K562 (cell line): ENCODE data around the gene SHISA7. TPM values are rescaled to one million over a fixed set of nuclear protein-coding genes. Genes with fewer than 3 reads are reported as not detected.

Experiments used
- ATAC-seq: fragments of 200-7000 bp; cut with Tn5 transposase; 3 replicates; pipeline ENCODE4 v1.9.1; 2020; ENCODE audit warnings: moderate library complexity
- BruUV-seq: library from RNA; stranded (reverse); fragments of 400-500 nt; replicated peaks from 2 replicates; lab custom pipeline; 2021; lab: Mats Ljungman, UMichigan
- CTCF ChIA-PET: fragments of 300-600 bp; formaldehyde crosslinking; extraction: SDS; loops from one replicate; lab custom pipeline; 2021; ENCODE audit warnings: low intra/inter-chr PET ratio; lab: Yijun Ruan, JAX
- POLR2A ChIA-PET: fragments of 300-600, 350-650 bp; sonication (Branson Sonifier 250); formaldehyde crosslinking; extraction: SDS; loops from one replicate; lab custom pipeline; 2021; ENCODE audit warnings: antibody characterized with exemption, inconsistent platforms; lab: Yijun Ruan, JAX
- DNase-seq, 4 experiments: peaks; one replicate each; pipeline versions ENCODE4 v3.0.0 to v3.0.0-alpha.2; 2011 to 2018; ENCODE audit warnings: low spot score in 3 of 4, mixed read lengths in 3 of 4; ENCODE audit errors: extremely low read depth in 1 of 4
- FAIRE-seq: peaks from 2 replicates; lab custom pipeline; 2011; peaks lifted over from hg19 to GRCh38; lab: Jason Lieb, UNC
- H2AFZ ChIP-seq: 2 replicates; pipeline ENCODE4 v1.6.0; 2011; ENCODE audit warnings: low read depth, low read length, control low read depth, inconsistent platforms
- H3K27ac ChIP-seq: fragments of 200-600 bp; 3 replicates; pipeline ENCODE4 v1.8.0; 2011; ENCODE audit warnings: low read depth, mild to moderate bottlenecking, control low read depth, inconsistent platforms, low read length, moderate library complexity, mixed read lengths; ENCODE audit errors: extremely low read depth
- H3K27me3 ChIP-seq, 2 experiments: fragments of 300-600 bp in 1 of 2; 2 replicates in 1 of 2; 3 replicates in 1 of 2; pipeline versions ENCODE4 v1.6.0 to v1.8.0; 2011; ENCODE audit warnings: inconsistent platforms in 2 of 2, low read length in 2 of 2, mild to moderate bottlenecking in 1 of 2, mixed read lengths in 1 of 2, moderate library complexity in 1 of 2; ENCODE audit not compliant: control insufficient read depth in 2 of 2, insufficient read depth in 2 of 2
- H3K36me3 ChIP-seq: fragments of 300-600 bp; 3 replicates; pipeline ENCODE4 v1.8.0; 2011; ENCODE audit warnings: mild to moderate bottlenecking, low read length, inconsistent platforms; ENCODE audit not compliant: control insufficient read depth, insufficient read depth
- H3K4me1 ChIP-seq, 2 experiments: fragments of 200-600 bp in 1 of 2; replicated peaks in 1 of 2; 2 replicates in 1 of 2; 3 replicates in 1 of 2; pipeline versions ENCODE4 v1.5.1 to v1.8.0; 2011; ENCODE audit warnings: inconsistent platforms in 2 of 2, low read length in 2 of 2, mild to moderate bottlenecking in 1 of 2, mixed read lengths in 1 of 2, moderate library complexity in 1 of 2; ENCODE audit not compliant: control insufficient read depth in 2 of 2, insufficient read depth in 2 of 2
- H3K4me2 ChIP-seq: 2 replicates; pipeline ENCODE4 v1.6.1; 2011; ENCODE audit warnings: low read length, control low read depth, inconsistent platforms, mixed read lengths; ENCODE audit not compliant: insufficient read depth
- H3K4me3 ChIP-seq: fragments of 200-600 bp; sonication (generic), shearing (Covaris generic); 2 replicates; pipeline ENCODE4 v1.5.1; 2016; ENCODE audit warnings: control low read depth, inconsistent platforms
- H3K79me2 ChIP-seq: fragments of 200-600 bp; 3 replicates; pipeline ENCODE4 v1.8.0; 2011; ENCODE audit warnings: low read length, inconsistent platforms; ENCODE audit not compliant: control insufficient read depth, insufficient read depth
- H3K9ac ChIP-seq, 2 experiments: 2 replicates each; pipeline versions ENCODE4 v1.6.0 to v1.6.1; 2011; ENCODE audit warnings: low read depth in 2 of 2, low read length in 2 of 2, control low read depth in 1 of 2, inconsistent platforms in 1 of 2, mild to moderate bottlenecking in 1 of 2, mixed read lengths in 1 of 2; ENCODE audit not compliant: insufficient read depth in 1 of 2
- H3K9me1 ChIP-seq: one replicate; pipeline ENCODE4 v1.6.0; 2011; ENCODE audit warnings: inconsistent platforms, mild to moderate bottlenecking, low read length, moderate library complexity; ENCODE audit not compliant: control insufficient read depth, insufficient read depth
- H3K9me3 ChIP-seq: replicated peaks from 2 replicates; pipeline ENCODE4 v1.5.1; 2011; ENCODE audit warnings: low read depth, low read length, inconsistent platforms; ENCODE audit not compliant: control insufficient read depth, insufficient read depth
- H4K20me1 ChIP-seq: replicated peaks from 2 replicates; pipeline ENCODE4 v1.6.1; 2011; ENCODE audit warnings: low read length, inconsistent platforms, mixed read lengths; ENCODE audit not compliant: control insufficient read depth, insufficient read depth
- CAMTA2 ChIP-seq: fragments of 250-450 bp; sonication (Bioruptor Pico); conservative IDR thresholded peaks from 2 replicates; pipeline ENCODE4 v1.5.1; 2022
- CEBPG ChIP-seq, 3 experiments: fragments of 200-800 bp in 1 of 3; sonication (Bioruptor generic) in 1 of 3; sonication (generic) in 1 of 3; formaldehyde crosslinking in 1 of 3; IDR thresholded peaks in 2 of 3; conservative IDR thresholded peaks in 1 of 3; 2 replicates each; pipeline versions ENCODE4 v1.6.1 to v1.8.0; 2016 to 2022; ENCODE audit warnings: missing compliant biosample characterization in 2 of 3, missing genetic modification characterization in 2 of 3, mild to moderate bottlenecking in 1 of 3, missing genetic modification reagents in 1 of 3
- ELF1 ChIP-seq: fragments of 200-800 bp; sonication (Bioruptor generic); IDR thresholded peaks from 2 replicates; pipeline ENCODE4 v1.6.1; 2016; ENCODE audit warnings: missing genetic modification characterization, missing compliant biosample characterization
- FOXM1 ChIP-seq, 2 experiments: fragments of 450-650 bp in 1 of 2; sonication (generic) in 1 of 2; formaldehyde crosslinking in 1 of 2; IDR thresholded peaks; 2 replicates each; pipeline versions ENCODE4 v1.6.1 to v1.9.0; 2017 to 2022; ENCODE audit warnings: low read depth in 2 of 2, mild to moderate bottlenecking in 2 of 2, missing genetic modification reagents in 1 of 2, moderate library complexity in 1 of 2
- GABPB1 ChIP-seq: sonication (generic); formaldehyde crosslinking; IDR thresholded peaks from 2 replicates; pipeline ENCODE4 v1.8.0; 2022; ENCODE audit warnings: mild to moderate bottlenecking, missing genetic modification reagents
- GATAD2B ChIP-seq: fragments of 450-650 bp; IDR thresholded peaks from 2 replicates; pipeline ENCODE4 v1.6.1; 2017; ENCODE audit warnings: mild to moderate bottlenecking, borderline replicate concordance
- HDAC1 ChIP-seq, 2 experiments: fragments of 450-650 bp; IDR thresholded peaks; 2 replicates each; pipeline ENCODE4 v1.6.1; 2016 to 2017; ENCODE audit warnings: inconsistent platforms in 1 of 2, mild to moderate bottlenecking in 1 of 2, moderate library complexity in 1 of 2
- KDM5B ChIP-seq: fragments of 200-600 bp; sonication (generic); IDR thresholded peaks from 2 replicates; pipeline ENCODE4 v1.6.1; 2012; ENCODE audit warnings: low read depth, mild to moderate bottlenecking, moderate library complexity, low read length, control low read depth, inconsistent platforms; ENCODE audit not compliant: insufficient replicate concordance
- MED1 ChIP-seq: sonication (generic); formaldehyde crosslinking; IDR thresholded peaks from 2 replicates; pipeline ENCODE4 v1.8.1; 2023; ENCODE audit warnings: missing genetic modification reagents, borderline replicate concordance
- NR4A1 ChIP-seq, 2 experiments: fragments of 250-450 bp in 1 of 2; fragments of 450-650 bp in 1 of 2; sonication (Bioruptor Pico) in 1 of 2; IDR thresholded peaks; 2 replicates each; pipeline versions ENCODE4 v1.4.0 to v1.6.1; 2016 to 2020; ENCODE audit warnings: mild to moderate bottlenecking in 2 of 2, missing compliant biosample characterization in 1 of 2, missing genetic modification characterization in 1 of 2, moderate library complexity in 1 of 2
- PCBP1 ChIP-seq: fragments of 200-400 bp; formaldehyde crosslinking; IDR thresholded peaks from 2 replicates; pipeline ENCODE4 v1.6.1; 2018; ENCODE audit warnings: mild to moderate bottlenecking, low read depth, low read length; ENCODE audit not compliant: poor library complexity, severe bottlenecking
- PREB ChIP-seq: sonication (generic); formaldehyde crosslinking; IDR thresholded peaks from 2 replicates; pipeline ENCODE4 v1.8.1; 2023; ENCODE audit warnings: mild to moderate bottlenecking, missing genetic modification reagents
- SIRT6 ChIP-seq: IDR thresholded peaks from one replicate; pipeline ENCODE4 v1.6.1; 2012; ENCODE audit warnings: low read depth, mild to moderate bottlenecking, control low read depth, inconsistent platforms, low read length, moderate library complexity
- TCF7L2 ChIP-seq: fragments of 150-350 bp; IDR thresholded peaks from 2 replicates; pipeline ENCODE4 v1.6.1; 2016; ENCODE audit warnings: low read depth, mild to moderate bottlenecking, low read length, moderate library complexity
- TRIM28 ChIP-seq: fragments of 450-650 bp; IDR thresholded peaks from 2 replicates; pipeline ENCODE4 v1.6.1; 2017
- U2AF2 ChIP-seq: fragments of 200-400 bp; formaldehyde crosslinking; optimal IDR thresholded peaks from 2 replicates; pipeline ENCODE3; 2017; ENCODE audit warnings: low read depth, mild to moderate bottlenecking, low read length
- ZBTB7A ChIP-seq: IDR thresholded peaks from 2 replicates; pipeline ENCODE4 v1.6.1; 2011; ENCODE audit warnings: low read depth, mild to moderate bottlenecking, low read length, moderate library complexity, borderline replicate concordance; ENCODE audit not compliant: control insufficient read depth
- ZKSCAN1 ChIP-seq: fragments of 150-350 bp; IDR thresholded peaks from 2 replicates; pipeline ENCODE4 v1.6.1; 2016; ENCODE audit warnings: low read depth, low read length
- ZNF174 ChIP-seq: fragments of 250-450 bp; sonication (Bioruptor Pico); IDR thresholded peaks from 2 replicates; pipeline ENCODE4 v1.4.0; 2020; ENCODE audit warnings: mild to moderate bottlenecking
- ZZZ3 ChIP-seq: fragments of 450-650 bp; IDR thresholded peaks from 2 replicates; pipeline ENCODE4 v1.6.1; 2016; ENCODE audit warnings: antibody characterized with exemption, mild to moderate bottlenecking, moderate library complexity
- WGBS: fragments of 100-300 bp; shearing (Covaris generic); methylation state at CpG from one replicate; pipeline ENCODE4 v1.1.6; 2016; ENCODE audit warnings: low coverage, mixed read lengths; ENCODE audit not compliant: insufficient coverage; ENCODE audit errors: missing lambda C conversion rate; 5-methylcytosine and 5-hydroxymethylcytosine counted together
- in situ Hi-C: fragments of 300-500 bp; cut with MboI; formaldehyde crosslinking; loops from 4 replicates; pipeline ENCODE4 v1.15.0; 2018; ENCODE audit warnings: inconsistent platforms, mixed read lengths
- intact Hi-C: fragments of 100-400 bp; cut with micrococcal nuclease; formaldehyde crosslinking; loops from 2 replicates; pipeline ENCODE4 v1.14.2; 2022
- polyA plus RNA-seq, 8 experiments: library from polyadenylated mRNA; depleted of rRNA in 4 of 8; stranded (reverse) in 5 of 8; unstranded in 3 of 8; fragments of >200 nt; fragmentation: Nextera tagmentation in 2 of 8; fragmentation: Illumina TruSeq in 1 of 8; extraction: Ambion mirVana in 2 of 8; extraction: Trizol in 1 of 8; gene quantifications; 2 replicates each; pipeline versions ENCODE4 v1.2.1 to v1.2.3, GENCODE V29; 2011 to 2014; ENCODE audit warnings: inconsistent platforms in 1 of 8, missing spikeins in 1 of 8
- total RNA-seq, 7 experiments: library from RNA; depleted of rRNA in 6 of 7; stranded (reverse); fragments of >200 nt in 6 of 7; fragmentation: Illumina TruSeq in 2 of 7; extraction: Trizol in 2 of 7; gene quantifications; 2 replicates each; pipeline versions ENCODE4 v1.2.1 to v1.2.3, GENCODE V29; 2011 to 2021; ENCODE audit warnings: low replicate concordance in 1 of 7

Gene SHISA7
- total and polyA plus RNA-seq, 9 of the 15 experiments (the other 6 are each of a cell fraction or from before 2014, with no cell fraction given), result 0.01 to 0.40 (median 0.07) TPM

GRCh38 chr19:55451965-55452748 is 9.1 kb upstream of the SHISA7 start:
- peaks cover 2% of the 10 kb centered on the region; the same call in 1 of the 3 replicates for H3K79me2 ChIP-seq
- CTCF ChIA-PET, result interaction anchor here (1.1 kb wide), 1 partner anchor 52 kb away, joined by 6 read pairs; no protein-coding TSS in a partner anchor
- in situ Hi-C loops, result no loop called here
- FAIRE-seq, result no peak
- no peak overlapping the region for H3K27ac ChIP-seq
- no peaks in the 10 kb centered on the region for H3K9me3 ChIP-seq
- intact Hi-C loops, result loop anchor here (5.0 kb wide), 1 partner anchor 65 kb away; the partner anchor contains the start of gene RPL28
- 1% methylated on average over 29 of the region's 57 CpGs for WGBS
- no peaks in the 10 kb centered on the region; the same call in 1 of the 2 replicates for H4K20me1 ChIP-seq
- POLR2A ChIA-PET, result interaction anchor here (0.6 to 2.0 kb wide), 7 partner anchors 8 to 362 kb away, joined by 3 to 7 read pairs (median 4); partner anchors contain the start of genes FIZ1 and ISOC2
- H3K4me1 ChIP-seq, result peaks cover 3 to 75% of the 10 kb centered on the region in 2 experiments
- H2AFZ ChIP-seq, result no peak overlapping the region
- H3K9me1 ChIP-seq, result no peaks in the 10 kb centered on the region
- H3K27me3 ChIP-seq, result peaks cover 0 to 14% of the 10 kb centered on the region in 2 experiments; a peak in 4 of 5 replicates
- H3K4me2 ChIP-seq, result peak overlapping the region; percentile 53
- H3K36me3 ChIP-seq, result peaks cover 29% of the 10 kb centered on the region; the same call in 2 of the 3 replicates
- peak; percentile 27 to 64 (median 53) for DNase-seq
- no TSS peak for BruUV-seq
- H3K4me3 ChIP-seq, result peak overlapping the region; percentile 28
- no peak for ATAC-seq
- H3K9ac ChIP-seq, result peak overlapping the region in 1 of 2 experiments; percentile 15; a peak in 2 of 4 replicates
- peak; percentile 66 for TF ChIP-seq CEBPG (CRISPR knock-in tag; IDR thresholded peaks at IDR 0.05)
- no peak for TF ChIP-seq CEBPG (tag; conservative IDR thresholded peaks at IDR 0.05 in 1 of 2, IDR thresholded peaks at IDR 0.05 in 1 of 2)
- no peak for TF ChIP-seq NR4A1 (CRISPR knock-in tag; IDR thresholded peaks at IDR 0.05)
- no peak for TF ChIP-seq NR4A1 (tag; IDR thresholded peaks at IDR 0.05)
- TF ChIP-seq ZZZ3, result no peak
- no peak for TF ChIP-seq ZKSCAN1
- TF ChIP-seq ZNF174, result no peak
- peak; percentile 66 for TF ChIP-seq KDM5B
- peak in 1 of 2 experiments; percentile 45; a peak in 1 of 4 replicates for TF ChIP-seq HDAC1 (IDR thresholded peaks at IDR 0.05)
- TF ChIP-seq GATAD2B, result no peak
- no peak for TF ChIP-seq PREB (CRISPR knock-in tag)
- peak; percentile 16 for TF ChIP-seq PCBP1
- TF ChIP-seq SIRT6, result no peak
- TF ChIP-seq CAMTA2 (CRISPR knock-in tag), result no peak
- TF ChIP-seq FOXM1 (IDR thresholded peaks at IDR 0.05; ENCODE audit: low read depth), result no peak
- no peak for TF ChIP-seq FOXM1 (CRISPR knock-in tag; IDR thresholded peaks at IDR 0.05; ENCODE audit: low read depth)
- TF ChIP-seq U2AF2, result no peak
- TF ChIP-seq ELF1 (tag), result no peak
- no peak for TF ChIP-seq GABPB1 (CRISPR knock-in tag)
- TF ChIP-seq MED1, result no peak
- no peak for TF ChIP-seq TCF7L2
- TF ChIP-seq TRIM28, result no peak
- peak; percentile 85 for TF ChIP-seq ZBTB7A
